Endothelial cell of umbilical vein (primary cell): Measurements from ENCODE around the gene TRAPPC8. TPM values are rescaled to one million over a fixed set of nuclear protein-coding genes. Genes with fewer than 3 reads are reported as not detected.

Source experiments
- BruUV-seq: library from RNA; stranded (reverse); fragments of 400-500 nt; replicated peaks from 2 replicates; lab custom pipeline; 2021; lab: Mats Ljungman, UMichigan
- CTCF ChIA-PET: fragments of 300-600, 350-600 bp; sonication (Branson Sonifier 250); formaldehyde crosslinking; loops from one replicate; lab custom pipeline; 2021; ENCODE audit warnings: antibody characterized with exemption, inconsistent platforms; lab: Charles Lee
- POLR2A ChIA-PET: fragments of 300-600, 350-600 bp; sonication (Branson Sonifier 250); formaldehyde crosslinking; loops from one replicate; lab custom pipeline; 2021; ENCODE audit warnings: antibody characterized with exemption, inconsistent platforms; lab: Charles Lee
- DNase-seq: peaks from one replicate; pipeline ENCODE4 v3.0.0-alpha.2; 2011; ENCODE audit warnings: low read depth, low spot score
- FAIRE-seq: peaks from 2 replicates; lab custom pipeline; 2011; peaks lifted over from hg19 to GRCh38; lab: Jason Lieb, UNC
- H2AFZ ChIP-seq: 2 replicates; pipeline ENCODE4 v1.6.0; 2012; ENCODE audit warnings: low read depth, low read length, control low read depth, inconsistent platforms
- H3K27ac ChIP-seq: 2 replicates; pipeline ENCODE4 v1.5.1; 2011; ENCODE audit warnings: low read depth, mild to moderate bottlenecking, control low read depth, low read length, moderate library complexity; ENCODE audit not compliant: insufficient read depth
- H3K27me3 ChIP-seq, 2 experiments: 2 replicates each; pipeline versions ENCODE4 v1.6.0 to v1.6.1; 2011; ENCODE audit warnings: low read length in 2 of 2, mixed read lengths in 1 of 2; ENCODE audit not compliant: control insufficient read depth in 2 of 2, insufficient read depth in 2 of 2
- H3K36me3 ChIP-seq, 2 experiments: 2 replicates in 1 of 2; 3 replicates in 1 of 2; pipeline ENCODE4 v1.5.1; 2011; ENCODE audit warnings: low read length in 2 of 2, mild to moderate bottlenecking in 1 of 2, moderate library complexity in 1 of 2; ENCODE audit not compliant: control insufficient read depth in 2 of 2, insufficient read depth in 2 of 2; ENCODE audit errors: extremely low read depth in 1 of 2
- H3K4me1 ChIP-seq: 3 replicates; pipeline ENCODE4 v1.5.1; 2011; ENCODE audit warnings: mild to moderate bottlenecking, low read length; ENCODE audit not compliant: control insufficient read depth, insufficient read depth; ENCODE audit errors: extremely low read depth
- H3K4me2 ChIP-seq: 2 replicates; pipeline ENCODE4 v1.6.1; 2011; ENCODE audit warnings: low read length, control low read depth, mixed read lengths; ENCODE audit not compliant: insufficient read depth
- H3K4me3 ChIP-seq, 3 experiments: fragments of 200-600 bp in 1 of 3; sonication (generic), shearing (Covaris generic) in 1 of 3; replicated peaks in 1 of 3; 2 replicates each; pipeline ENCODE4 v1.5.1; 2011 to 2016; ENCODE audit warnings: control low read depth in 3 of 3, low read length in 3 of 3, mild to moderate bottlenecking in 2 of 3, inconsistent platforms in 1 of 3, low read depth in 1 of 3, moderate library complexity in 1 of 3; ENCODE audit not compliant: insufficient read depth in 1 of 3
- H3K79me2 ChIP-seq: 2 replicates; pipeline ENCODE4 v1.6.0; 2012; ENCODE audit warnings: low read length, inconsistent platforms; ENCODE audit not compliant: control insufficient read depth, insufficient read depth
- H3K9ac ChIP-seq: replicated peaks from 2 replicates; pipeline ENCODE3; 2011; ENCODE audit warnings: low read length, control low read depth; ENCODE audit not compliant: insufficient read depth; ENCODE audit errors: extremely low read depth
- H3K9me1 ChIP-seq: replicated peaks from 3 replicates; pipeline ENCODE4 v1.6.0; 2011; ENCODE audit warnings: mild to moderate bottlenecking, low read length; ENCODE audit not compliant: control insufficient read depth, insufficient read depth; ENCODE audit errors: extremely low read depth
- H3K9me3 ChIP-seq: replicated peaks from 2 replicates; pipeline ENCODE4 v1.5.1; 2012; ENCODE audit warnings: low read length, inconsistent platforms; ENCODE audit not compliant: control insufficient read depth, insufficient read depth
- H4K20me1 ChIP-seq: replicated peaks from 2 replicates; pipeline ENCODE3; 2011; ENCODE audit warnings: mild to moderate bottlenecking, low read length; ENCODE audit not compliant: control insufficient read depth, insufficient read depth; ENCODE audit errors: extremely low read depth
- EZH2 ChIP-seq: IDR thresholded peaks from 2 replicates; pipeline ENCODE4 v1.6.1; 2012; ENCODE audit warnings: borderline replicate concordance, low read depth, mild to moderate bottlenecking, moderate library complexity, low read length, inconsistent platforms; ENCODE audit not compliant: severe bottlenecking
- FOS ChIP-seq: IDR thresholded peaks from 2 replicates; pipeline ENCODE4 v1.6.1; 2011; ENCODE audit warnings: mild to moderate bottlenecking, low read length, moderate library complexity, borderline replicate concordance; ENCODE audit not compliant: insufficient read depth
- GATA2 ChIP-seq: IDR thresholded peaks from 2 replicates; pipeline ENCODE4 v1.7.0; 2011; ENCODE audit warnings: low read depth, mild to moderate bottlenecking, moderate library complexity, mixed read lengths, low read length; ENCODE audit not compliant: insufficient read length, insufficient read depth
- JUN ChIP-seq: IDR thresholded peaks from 2 replicates; pipeline ENCODE4 v1.6.1; 2011; ENCODE audit warnings: borderline replicate concordance, low read depth; ENCODE audit not compliant: insufficient read length, insufficient read depth
- MYC ChIP-seq: IDR thresholded peaks from one replicate; pipeline ENCODE4 v1.6.1; 2011; ENCODE audit warnings: mild to moderate bottlenecking, low read depth, low read length
- POLR2A ChIP-seq: IDR thresholded peaks from 2 replicates; pipeline ENCODE4 v1.6.1; 2012; ENCODE audit warnings: low read depth, mild to moderate bottlenecking, control low read depth, low read length
- POLR2AphosphoS5 ChIP-seq: IDR thresholded peaks from 2 replicates; pipeline ENCODE4 v1.6.1; 2012; ENCODE audit warnings: low read depth, mild to moderate bottlenecking, control low read depth, low read length, moderate library complexity; ENCODE audit not compliant: insufficient read depth
- dilution Hi-C: fragments of 300-500 bp; cut with MboI; formaldehyde crosslinking; loops from one replicate; pipeline ENCODE4 v1.15.0; 2019; ENCODE audit warnings: low sequenced_read_pairs; ENCODE audit not compliant: extremely low pct_ligation_motif_present
- intact Hi-C: fragments of 100-400 bp; cut with micrococcal nuclease; formaldehyde crosslinking; loops from one replicate; pipeline ENCODE4 v1.10.0; 2022
- polyA plus RNA-seq, 4 experiments: library from polyadenylated mRNA; depleted of rRNA in 3 of 4; stranded (reverse) in 3 of 4; unstranded in 1 of 4; fragments of >200 nt; gene quantifications; 2 replicates each; pipeline versions ENCODE4 v1.2.1 to v1.2.3, GENCODE V29; 2011 to 2012; ENCODE audit warnings: missing spikeins in 1 of 4
- total RNA-seq: library from RNA; stranded (reverse); gene quantifications from 2 replicates; pipeline ENCODE4 v1.2.3, GENCODE V29; 2021
- TF ChIP-seq, protein P1 (sequence below), 2 donors: IDR thresholded peaks; 1 replicate in 1 of 2; 2 replicates in 1 of 2; pipeline ENCODE4 v1.5.1; 2011; ENCODE audit warnings: low read length in 2 of 2, mild to moderate bottlenecking in 2 of 2, moderate library complexity in 2 of 2, control low read depth in 1 of 2, inconsistent platforms in 1 of 2, low read depth in 1 of 2; ENCODE audit not compliant: insufficient read depth in 1 of 2; ENCODE audit errors: extremely low read depth in 1 of 2
- TF ChIP-seq, protein P2 (sequence below): IDR thresholded peaks from 2 replicates; pipeline ENCODE4 v1.6.1; 2011; ENCODE audit not compliant: insufficient read depth, insufficient read length

TRAPPC8 gene
- total and polyA plus RNA-seq, 2 donors (not counting 3 experiments of a cell fraction or from before 2014, with no cell fraction given), result 25.0 to 30.1 TPM

DNA sequence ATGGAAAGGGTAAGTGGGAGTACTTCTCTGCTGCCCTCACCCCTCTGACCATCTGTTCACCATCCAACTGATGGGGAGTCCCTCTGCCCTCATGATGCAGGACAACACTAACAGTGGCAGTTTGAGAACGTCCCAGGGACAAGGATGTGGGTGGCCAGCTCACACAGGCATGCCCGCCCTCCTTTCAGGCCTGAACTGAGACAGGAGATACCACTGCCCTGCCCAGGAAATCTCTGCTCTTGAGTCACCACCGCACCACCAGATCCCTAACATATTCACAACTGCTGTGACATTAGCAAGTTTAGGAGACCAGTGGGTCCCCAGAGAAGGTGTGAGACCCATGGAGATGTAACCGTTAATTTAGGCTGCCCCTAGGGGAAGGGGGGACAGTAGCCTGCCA is 66.2 kb downstream of the TRAPPC8 start:
- ChIA-PET CTCF (no interaction called here), POLR2A (no interaction called here)
- no TSS peak for BruUV-seq
- Histone ChIP-seq H3K36me3 (peaks cover 2 to 4% of the 10 kb centered on the region in 2 experiments), H4K20me1 (no peaks in the 10 kb centered on the region), H3K27ac (peak overlapping the region; percentile 5), H3K9me3 (no peaks in the 10 kb centered on the region), H3K4me2 (no peak overlapping the region), H3K4me1 (peaks cover 5% of the 10 kb centered on the region), H2AFZ (peak overlapping the region; percentile 14), H3K27me3 (no peaks in the 10 kb centered on the region), H3K4me3 (no peak overlapping the region), H3K9me1 (no peaks in the 10 kb centered on the region), H3K79me2 (peaks cover 3% of the 10 kb centered on the region), H3K9ac (no peak overlapping the region)
- TF ChIP-seq POLR2AphosphoS5 (no peak), GATA2 (no peak), POLR2A (no peak), EZH2 (no peak), MYC (no peak), JUN (no peak), FOS (no peak)
- TF ChIP-seq, protein P1, sequence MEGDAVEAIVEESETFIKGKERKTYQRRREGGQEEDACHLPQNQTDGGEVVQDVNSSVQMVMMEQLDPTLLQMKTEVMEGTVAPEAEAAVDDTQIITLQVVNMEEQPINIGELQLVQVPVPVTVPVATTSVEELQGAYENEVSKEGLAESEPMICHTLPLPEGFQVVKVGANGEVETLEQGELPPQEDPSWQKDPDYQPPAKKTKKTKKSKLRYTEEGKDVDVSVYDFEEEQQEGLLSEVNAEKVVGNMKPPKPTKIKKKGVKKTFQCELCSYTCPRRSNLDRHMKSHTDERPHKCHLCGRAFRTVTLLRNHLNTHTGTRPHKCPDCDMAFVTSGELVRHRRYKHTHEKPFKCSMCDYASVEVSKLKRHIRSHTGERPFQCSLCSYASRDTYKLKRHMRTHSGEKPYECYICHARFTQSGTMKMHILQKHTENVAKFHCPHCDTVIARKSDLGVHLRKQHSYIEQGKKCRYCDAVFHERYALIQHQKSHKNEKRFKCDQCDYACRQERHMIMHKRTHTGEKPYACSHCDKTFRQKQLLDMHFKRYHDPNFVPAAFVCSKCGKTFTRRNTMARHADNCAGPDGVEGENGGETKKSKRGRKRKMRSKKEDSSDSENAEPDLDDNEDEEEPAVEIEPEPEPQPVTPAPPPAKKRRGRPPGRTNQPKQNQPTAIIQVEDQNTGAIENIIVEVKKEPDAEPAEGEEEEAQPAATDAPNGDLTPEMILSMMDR (IDR thresholded peaks at IDR 0.05; ENCODE audit: extremely low read depth in 1 of 2, insufficient read depth in 1 of 2, low read depth in 1 of 2, low read length in 2 of 2), result no peak
- TF ChIP-seq, protein P2, sequence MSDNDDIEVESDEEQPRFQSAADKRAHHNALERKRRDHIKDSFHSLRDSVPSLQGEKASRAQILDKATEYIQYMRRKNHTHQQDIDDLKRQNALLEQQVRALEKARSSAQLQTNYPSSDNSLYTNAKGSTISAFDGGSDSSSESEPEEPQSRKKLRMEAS, result no peak
- DNase-seq, result no peak
- dilution Hi-C loops (no loop called here), intact Hi-C loops (no loop called here)
- peak; percentile 68 for FAIRE-seq
